A549 (cell line): Measurements from ENCODE around the gene NDUFA8. TPM values are rescaled to one million over a fixed set of nuclear protein-coding genes. Genes with fewer than 3 reads are reported as not detected.

Experiments used
- ATAC-seq, 2 experiments: fragments of 200-7000 bp in 1 of 2; fragments of >200 bp in 1 of 2; cut with Nextera tagmentation in 1 of 2; cut with Tn5 transposase in 1 of 2; 3 replicates each; pipeline versions ENCODE4 v1.8.0 to v1.9.1; 2018 to 2020; ENCODE audit warnings: mild to moderate bottlenecking in 1 of 2, moderate library complexity in 1 of 2
- CTCF ChIA-PET: fragments of 300-600 bp; sonication (Branson Sonifier 250); formaldehyde crosslinking; extraction: SDS; loops from one replicate; lab custom pipeline; 2021; ENCODE audit warnings: antibody characterized with exemption, inconsistent platforms; lab: Yijun Ruan, JAX
- POLR2A ChIA-PET: fragments of 350-600 bp; formaldehyde crosslinking; extraction: SDS; loops from one replicate; lab custom pipeline; 2021; ENCODE audit warnings: antibody characterized with exemption, inconsistent platforms; lab: Yijun Ruan, JAX
- DNase-seq, 2 experiments: peaks; one replicate each; pipeline versions ENCODE4 v3.0.0 to v3.0.0-alpha.2; 2011 to 2016; ENCODE audit warnings: low read depth in 1 of 2, low spot score in 1 of 2
- FAIRE-seq: peaks from 2 replicates; lab custom pipeline; 2011; peaks lifted over from hg19 to GRCh38; lab: Jason Lieb, UNC
- H3K27ac ChIP-seq, 2 experiments: fragments of >200 bp; sonication (Bioruptor Twin); formaldehyde crosslinking; 3 replicates each; pipeline ENCODE4 v1.5.1; 2016 to 2017
- H3K4me1 ChIP-seq: fragments of >200 bp; sonication (Bioruptor Twin); formaldehyde crosslinking; 3 replicates; pipeline ENCODE4 v1.6.1; 2016
- H3K4me2 ChIP-seq: fragments of >200 bp; sonication (Bioruptor Twin); formaldehyde crosslinking; 3 replicates; pipeline ENCODE4 v1.6.1; 2016
- H3K4me3 ChIP-seq: fragments of >200 bp; sonication (Bioruptor Twin); formaldehyde crosslinking; 3 replicates; pipeline ENCODE4 v1.5.1; 2016
- H3K9me3 ChIP-seq: fragments of >200 bp; sonication (Bioruptor Twin); formaldehyde crosslinking; 3 replicates; pipeline ENCODE4 v1.6.1; 2016
- BHLHE40 ChIP-seq: IDR thresholded peaks from 2 replicates; pipeline ENCODE4 v1.6.1; 2012; ENCODE audit warnings: low read depth, low read length, inconsistent platforms
- CBX8 ChIP-seq: fragments of 200-600 bp; sonication (generic); IDR thresholded peaks from 2 replicates; pipeline ENCODE4 v1.6.1; 2016
- CHD2 ChIP-seq: fragments of 150-350 bp; IDR thresholded peaks from 2 replicates; pipeline ENCODE4 v1.6.1; 2014; ENCODE audit warnings: low read length; ENCODE audit not compliant: partially characterized antibody
- CHD4 ChIP-seq: fragments of 200-600 bp; sonication (generic); IDR thresholded peaks from 2 replicates; pipeline ENCODE4 v1.6.1; 2016; ENCODE audit warnings: antibody characterized with exemption, mild to moderate bottlenecking, borderline replicate concordance
- ESRRA ChIP-seq: fragments of 150-350 bp; IDR thresholded peaks from 2 replicates; pipeline ENCODE4 v1.6.1; 2014; ENCODE audit warnings: mild to moderate bottlenecking, low read length, borderline replicate concordance
- FOSL2 ChIP-seq, 2 experiments: fragments of 450-650 bp in 1 of 2; fragments of >200 bp in 1 of 2; sonication (Bioruptor Twin) in 1 of 2; formaldehyde crosslinking; IDR thresholded peaks; 2 replicates each; pipeline versions ENCODE4 v1.5.0 to v1.6.1; 2016 to 2020; ENCODE audit warnings: mild to moderate bottlenecking in 1 of 2, moderate library complexity in 1 of 2
- GATA3 ChIP-seq: IDR thresholded peaks from 2 replicates; pipeline ENCODE4 v1.6.1; 2012; ENCODE audit warnings: borderline replicate concordance
- HOXA7 ChIP-seq: fragments of 250-450 bp; sonication (Bioruptor Pico); IDR thresholded peaks from 2 replicates; pipeline ENCODE4 v1.5.0; 2020; ENCODE audit warnings: mild to moderate bottlenecking, moderate library complexity
- HOXB5 ChIP-seq: fragments of 250-450 bp; sonication (Bioruptor Pico); IDR thresholded peaks from 2 replicates; pipeline ENCODE4 v1.5.0; 2020; ENCODE audit warnings: mild to moderate bottlenecking, moderate library complexity
- JUN ChIP-seq, 2 experiments: fragments of >200 bp; sonication (Bioruptor Twin); formaldehyde crosslinking; IDR thresholded peaks; 2 replicates in 1 of 2; 3 replicates in 1 of 2; pipeline ENCODE4 v1.6.1; 2016 to 2017
- JUNB ChIP-seq: fragments of >200 bp; sonication (Bioruptor Twin); formaldehyde crosslinking; IDR thresholded peaks from 2 replicates; pipeline ENCODE4 v1.6.1; 2016
- MAZ ChIP-seq: fragments of 150-350 bp; IDR thresholded peaks from 2 replicates; pipeline ENCODE4 v1.6.1; 2014; ENCODE audit warnings: antibody characterized with exemption, low read depth, low read length, borderline replicate concordance
- MYC ChIP-seq: IDR thresholded peaks from 2 replicates; pipeline ENCODE4 v1.6.1; 2012; ENCODE audit warnings: mild to moderate bottlenecking, inconsistent platforms, low read length, improper control_type of control experiment, borderline replicate concordance
- NFE2L2 ChIP-seq: fragments of 150-350 bp; conservative IDR thresholded peaks from 2 replicates; pipeline ENCODE4 v1.6.1; 2014; ENCODE audit warnings: low read length
- PHF8 ChIP-seq: fragments of 200-600 bp; sonication (generic); IDR thresholded peaks from 2 replicates; pipeline ENCODE4 v1.6.1; 2016; ENCODE audit warnings: low read depth, mild to moderate bottlenecking, antibody characterized with exemption, moderate library complexity, borderline replicate concordance
- POLR2A ChIP-seq: IDR thresholded peaks from 2 replicates; pipeline ENCODE4 v1.6.1; 2012; ENCODE audit warnings: mild to moderate bottlenecking, low read length
- RAD21 ChIP-seq, 2 experiments: fragments of >200 bp in 1 of 2; sonication (Bioruptor Twin) in 1 of 2; formaldehyde crosslinking in 1 of 2; IDR thresholded peaks in 1 of 2; conservative IDR thresholded peaks in 1 of 2; 2 replicates in 1 of 2; 3 replicates in 1 of 2; pipeline ENCODE4 v1.6.1; 2012 to 2018; ENCODE audit warnings: inconsistent platforms in 1 of 2
- SMC3 ChIP-seq: fragments of >200 bp; sonication (Bioruptor Twin); formaldehyde crosslinking; IDR thresholded peaks from 3 replicates; pipeline ENCODE4 v1.6.1; 2018; ENCODE audit warnings: inconsistent platforms
- ZFP36 ChIP-seq: fragments of 450-650 bp; IDR thresholded peaks from 2 replicates; pipeline ENCODE4 v1.6.1; 2014; ENCODE audit warnings: borderline replicate concordance; ENCODE audit not compliant: partially characterized antibody
- ZSCAN20 ChIP-seq: fragments of 250-450 bp; sonication (Bioruptor Pico); IDR thresholded peaks from 2 replicates; pipeline ENCODE4 v1.8.0; 2022; ENCODE audit warnings: mild to moderate bottlenecking, moderate library complexity
- WGBS: methylation state at CpG from one replicate; pipeline ENCODE4 v1.1.6; 2017; ENCODE audit errors: missing lambda C conversion rate; 5-methylcytosine and 5-hydroxymethylcytosine counted together
- polyA minus RNA-seq: library from RNA; depleted of rRNA, polyadenylated mRNA; stranded (reverse); fragments of >200 nt; gene quantifications from 2 replicates; pipeline ENCODE4 v1.2.3, GENCODE V29; 2011; rRNA and poly(A)+ RNA removed
- polyA plus RNA-seq, 4 experiments: library from polyadenylated mRNA; depleted of rRNA in 3 of 4; stranded (reverse); fragments of >200 nt; fragmentation: RNase III in 1 of 4; extraction: RNeasy Plus Mini Kit Qiagen cat#74134 plus additional on column Dnase treatment in 1 of 4; gene quantifications; 2 replicates in 3 of 4; 3 replicates in 1 of 4; pipeline ENCODE4 v1.2.3, GENCODE V29; 2011 to 2017
- TF ChIP-seq, protein P1 (sequence below): IDR thresholded peaks from 2 replicates; pipeline ENCODE4 v1.6.1; 2012
- TF ChIP-seq, protein P2 (sequence below): IDR thresholded peaks from 2 replicates; pipeline ENCODE4 v1.6.1; 2012; ENCODE audit warnings: low read depth, borderline replicate concordance
- TF ChIP-seq, protein P3 (sequence below): fragments of >200 bp; sonication (Bioruptor Twin); formaldehyde crosslinking; IDR thresholded peaks from 2 replicates; pipeline ENCODE4 v1.6.1; 2016
- TF ChIP-seq, protein P4 (sequence below): fragments of >200 bp; sonication (Bioruptor Twin); formaldehyde crosslinking; IDR thresholded peaks from 3 replicates; pipeline ENCODE4 v1.6.1; 2016

The NDUFA8 gene
- polyA plus RNA-seq (2011; rRNA removed) = 94.9 and 120 TPM in 2 replicates
- 122 and 157 TPM in 2 replicates for polyA plus RNA-seq (2012; cell fraction: cytosol; rRNA removed)
- polyA plus RNA-seq (2012; cell fraction: nucleus; rRNA removed) = 42.4 and 61.1 TPM in 2 replicates
- polyA plus RNA-seq (2017; fragmentation: RNase III; extraction: RNeasy Plus Mini Kit Qiagen cat#74134 plus additional on column Dnase treatment) = 145 to 148 TPM (median 147 TPM) in 3 replicates
- 44.1 and 57.0 TPM in 2 replicates for polyA minus RNA-seq

DNA sequence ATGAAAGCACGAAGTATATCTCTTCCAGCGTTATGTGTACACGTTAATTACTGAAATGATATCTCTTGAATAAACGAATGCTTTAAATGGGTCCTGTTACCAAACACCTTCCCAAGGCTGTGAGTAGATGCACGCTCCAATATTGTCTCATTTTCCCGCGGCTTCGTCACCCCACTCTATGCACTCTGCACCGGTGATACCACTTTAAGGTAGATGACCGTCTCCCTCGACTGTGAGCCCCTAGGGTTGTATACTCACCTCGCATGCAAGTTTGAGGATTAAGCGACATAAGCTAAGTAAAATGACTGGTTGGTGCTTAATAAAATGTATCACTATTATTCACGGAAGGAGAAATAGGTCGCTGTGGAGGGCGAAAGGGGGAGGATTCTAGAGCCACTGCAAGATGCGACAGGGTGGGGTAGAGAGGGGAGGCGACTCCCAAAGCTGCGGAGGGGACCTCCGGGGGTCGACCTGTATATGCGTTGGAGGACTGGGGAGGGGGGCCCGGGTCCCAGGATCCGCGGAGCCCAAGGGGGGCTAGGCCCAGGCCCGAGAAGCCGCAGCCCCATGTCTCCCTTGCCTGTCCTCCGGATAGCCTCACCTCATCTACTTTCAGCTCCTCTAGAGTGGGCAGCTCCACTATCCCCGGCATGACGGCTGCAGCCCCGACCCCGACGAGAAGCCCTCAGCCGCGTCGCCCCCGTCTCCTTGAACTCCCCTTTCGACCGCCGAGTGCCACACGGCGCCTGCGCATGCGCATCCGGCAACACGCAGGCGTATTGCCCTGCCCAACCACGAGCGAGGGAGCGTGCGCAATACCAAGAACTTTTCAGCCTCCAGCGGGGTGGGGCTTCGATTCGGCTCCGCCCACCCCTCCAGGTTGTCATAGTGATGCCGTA is at the start of gene NDUFA8, which contains the start of gene MORN5:
Gene NDUFA8 (minus strand): TSS at position 754 of the 899 bp plus-strand sequence. CDS start 102 bp downstream, at position 652.
Gene MORN5 (plus strand): TSS at position 883 of the 899 bp plus-strand sequence. CDS start 65 bp downstream, outside the sequence.
- CTCF ChIA-PET = interaction anchor here (0.7 to 4.0 kb wide), 16 partner anchors 10 to 305 kb away, joined by 3 to 21 read pairs (median 4); partner anchors contain the start of genes MRRF and RBM18
- ATAC-seq (peak; percentile 97), FAIRE-seq (peak; percentile 90)
- TF ChIP-seq PHF8 = peak; percentile 60; the same call in 1 of the 2 replicates
- TF ChIP-seq, protein P1, sequence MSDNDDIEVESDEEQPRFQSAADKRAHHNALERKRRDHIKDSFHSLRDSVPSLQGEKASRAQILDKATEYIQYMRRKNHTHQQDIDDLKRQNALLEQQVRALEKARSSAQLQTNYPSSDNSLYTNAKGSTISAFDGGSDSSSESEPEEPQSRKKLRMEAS = peak; percentile 56
- TF ChIP-seq, protein P2, sequence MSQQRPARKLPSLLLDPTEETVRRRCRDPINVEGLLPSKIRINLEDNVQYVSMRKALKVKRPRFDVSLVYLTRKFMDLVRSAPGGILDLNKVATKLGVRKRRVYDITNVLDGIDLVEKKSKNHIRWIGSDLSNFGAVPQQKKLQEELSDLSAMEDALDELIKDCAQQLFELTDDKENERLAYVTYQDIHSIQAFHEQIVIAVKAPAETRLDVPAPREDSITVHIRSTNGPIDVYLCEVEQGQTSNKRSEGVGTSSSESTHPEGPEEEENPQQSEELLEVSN = 0 out of 2 replicates have a peak, but pooled peaks have one; percentile 39
- peak; percentile 94 for TF ChIP-seq POLR2A
- 0 out of 2 replicates have a peak, but pooled peaks have one; percentile 33 for TF ChIP-seq ESRRA
- TF ChIP-seq JUN (IDR thresholded peaks at IDR 0.05) = peak; percentile 21 to 63; a peak in 3 of 5 replicates
- TF ChIP-seq ZSCAN20 (CRISPR knock-in tag) = no peak
- TF ChIP-seq NFE2L2 = 0 out of 2 replicates have a peak, but pooled peaks have one; percentile 0
- TF ChIP-seq MYC = no peak
- TF ChIP-seq, all 56 proteins: peak for 7
- DNase-seq = peak; percentile 94 to 98
- Histone ChIP-seq H3K4me2 (peak within 1 kb of the TSS; percentile 82), H3K4me3 (peak within 1 kb of the TSS; percentile 95), H3K27ac (peak within 1 kb of the TSS; percentile 91 to 94), H3K4me1 (peaks cover 13% of the 10 kb centered on the region; the same call in 1 of the 3 replicates), H3K9me3 (peaks cover 13% of the 10 kb centered on the region; the same call in 2 of the 3 replicates)
- POLR2A ChIA-PET = interaction anchor here (1.0 kb wide), 1 partner anchor 8 kb away, joined by 3 read pairs; no protein-coding TSS in a partner anchor
- WGBS = 1% methylated on average over 47 of the region's 56 CpGs

DNA sequence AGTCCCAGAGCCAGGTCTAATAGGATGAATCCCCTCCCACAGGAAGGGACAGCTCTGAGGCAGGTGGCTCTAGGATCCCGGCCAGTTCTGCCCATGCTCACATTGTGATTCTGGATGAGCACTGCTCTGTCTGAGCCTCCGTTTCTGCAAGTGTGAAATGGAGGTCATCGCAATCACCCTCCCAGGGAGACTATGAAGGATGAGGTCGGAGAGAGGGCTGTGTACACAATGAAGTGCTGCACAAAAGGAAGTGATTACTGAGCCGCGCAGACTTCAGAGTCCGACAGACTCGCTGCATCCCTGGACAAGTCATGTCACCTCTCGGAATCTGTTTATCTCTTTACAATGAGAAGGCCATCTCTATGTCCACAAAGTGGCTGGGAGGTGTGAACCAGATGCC is 47.5 kb upstream of the NDUFA8 start:
- TF ChIP-seq PHF8 (no peak), HOXB5 (CRISPR knock-in tag) (no peak), CHD2 (no peak), ZSCAN20 (CRISPR knock-in tag) (no peak), MAZ (no peak), CHD4 (no peak), SMC3 (no peak), MYC (no peak), BHLHE40 (no peak), ZFP36 (no peak), JUNB (no peak), RAD21 (conservative IDR thresholded peaks at IDR 0.05 in 1 of 2, IDR thresholded peaks at IDR 0.05 in 1 of 2) (no peak), FOSL2 (IDR thresholded peaks at IDR 0.05) (no peak), FOSL2 (CRISPR knock-in tag; IDR thresholded peaks at IDR 0.05) (no peak), HOXA7 (CRISPR knock-in tag) (no peak), CBX8 (no peak), GATA3 (no peak)
- TF ChIP-seq, protein P3, sequence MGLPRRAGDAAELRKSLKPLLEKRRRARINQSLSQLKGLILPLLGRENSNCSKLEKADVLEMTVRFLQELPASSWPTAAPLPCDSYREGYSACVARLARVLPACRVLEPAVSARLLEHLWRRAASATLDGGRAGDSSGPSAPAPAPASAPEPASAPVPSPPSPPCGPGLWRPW = no peak
- TF ChIP-seq, protein P4, sequence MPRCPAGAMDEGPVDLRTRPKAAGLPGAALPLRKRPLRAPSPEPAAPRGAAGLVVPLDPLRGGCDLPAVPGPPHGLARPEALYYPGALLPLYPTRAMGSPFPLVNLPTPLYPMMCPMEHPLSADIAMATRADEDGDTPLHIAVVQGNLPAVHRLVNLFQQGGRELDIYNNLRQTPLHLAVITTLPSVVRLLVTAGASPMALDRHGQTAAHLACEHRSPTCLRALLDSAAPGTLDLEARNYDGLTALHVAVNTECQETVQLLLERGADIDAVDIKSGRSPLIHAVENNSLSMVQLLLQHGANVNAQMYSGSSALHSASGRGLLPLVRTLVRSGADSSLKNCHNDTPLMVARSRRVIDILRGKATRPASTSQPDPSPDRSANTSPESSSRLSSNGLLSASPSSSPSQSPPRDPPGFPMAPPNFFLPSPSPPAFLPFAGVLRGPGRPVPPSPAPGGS = no peak
- no peak overlapping the region for H3K4me3 ChIP-seq
- no peak for ATAC-seq
- POLR2A ChIA-PET = no interaction called here
- WGBS = 72% methylated on average over 9 of the region's 9 CpGs
- H3K4me2 ChIP-seq = no peak overlapping the region
- no peak for FAIRE-seq
- no peaks in the 10 kb centered on the region for H3K9me3 ChIP-seq
- no peaks in the 10 kb centered on the region for H3K4me1 ChIP-seq
- H3K27ac ChIP-seq = no peak overlapping the region
- DNase-seq = no peak
- CTCF ChIA-PET = interaction anchor here (0.7 to 1.3 kb wide), 3 partner anchors 15 to 85 kb away, joined by 3 read pairs; no protein-coding TSS in a partner anchor
